ENCODE measurements around the gene TSPAN33.

GRCh38 chr7:129134356-129134987 lies 10.0 kb upstream of the TSPAN33 start:
- TF ChIP-seq REPIN1 (tag by site-specific recombination; IDR thresholded peaks at IDR 0.05; ENCODE audit: low read depth) (no peak), ZNF138 (tag by site-specific recombination; IDR thresholded peaks at IDR 0.05; ENCODE audit: borderline replicate concordance) (no peak), ZNF670 (tag by site-specific recombination; IDR thresholded peaks at IDR 0.05; ENCODE audit: low read depth) (no peak), ZNF302 (tag by site-specific recombination; IDR thresholded peaks at IDR 0.05; ENCODE audit: low read depth) (no peak), ZEB2 (tag by site-specific recombination; IDR thresholded peaks at IDR 0.05) (no peak), MYNN (tag by site-specific recombination; IDR thresholded peaks at IDR 0.05; ENCODE audit: borderline replicate concordance) (no peak)

Measured in HEK293 (cell line).